Prostate gland (tissue), 2 donors: Measurements from ENCODE around the gene ATP10D. TPM values are rescaled to one million over a fixed set of nuclear protein-coding genes. Genes with fewer than 3 reads are reported as not detected.

Source experiments
- DNase-seq: peaks from one replicate; pipeline ENCODE4 v3.0.0-alpha.2; 2019; ENCODE audit warnings: low spot score
- H3K27ac ChIP-seq, 2 donors: fragments of 200-600 bp; sonication (generic); 2 replicates each; pipeline ENCODE4 v1.5.1; 2017 to 2019
- H3K27me3 ChIP-seq: fragments of 200-600 bp; sonication (generic); replicated peaks from 2 replicates; pipeline ENCODE4 v1.5.1; 2019; ENCODE audit not compliant: insufficient read depth
- H3K36me3 ChIP-seq, 2 donors: fragments of 200-600 bp; sonication (generic); 1 replicate in 1 of 2; 2 replicates in 1 of 2; pipeline versions ENCODE4 v1.5.1 to v1.8.1; 2017 to 2019
- H3K4me1 ChIP-seq: fragments of 200-600 bp; sonication (generic); replicated peaks from 2 replicates; pipeline ENCODE4 v1.5.1; 2019
- H3K4me3 ChIP-seq, 2 donors: fragments of 200-600 bp; sonication (generic); 2 replicates each; pipeline ENCODE4 v1.5.1; 2017 to 2019
- H3K9me3 ChIP-seq: fragments of 200-600 bp; sonication (generic); 2 replicates; pipeline ENCODE4 v1.5.1; 2017
- CTCF ChIP-seq, 4 experiments: fragments of 200-600 bp in 2 of 4; fragments of 450-650 bp in 2 of 4; sonication (generic) in 2 of 4; IDR thresholded peaks; 1 replicate in 3 of 4; 2 replicates in 1 of 4; pipeline ENCODE4 v1.5.1; 2016 to 2019; ENCODE audit warnings: antibody characterized with exemption in 4 of 4, mild to moderate bottlenecking in 2 of 4, moderate library complexity in 2 of 4
- POLR2A ChIP-seq: fragments of 450-650 bp; IDR thresholded peaks from one replicate; pipeline ENCODE4 v1.6.1; 2016; ENCODE audit warnings: antibody characterized with exemption, mild to moderate bottlenecking
- POLR2AphosphoS5 ChIP-seq: sonication (generic); formaldehyde crosslinking; IDR thresholded peaks from one replicate; pipeline ENCODE4 v1.6.1; 2017; ENCODE audit warnings: antibody characterized with exemption
- WGBS: methylation state at CpG from one replicate; pipeline ENCODE4 v1.1.5; 2018; 5-methylcytosine and 5-hydroxymethylcytosine counted together
- intact Hi-C: fragments of 100-400 bp; cut with DNase I; formaldehyde crosslinking; loops from one replicate; pipeline ENCODE4 v1.14.2; 2022
- total RNA-seq, 2 donors: library from RNA; depleted of rRNA; stranded (reverse); fragments of >200 nt; gene quantifications; one replicate each; pipeline ENCODE4 v1.1.0, GENCODE V29; 2016

Gene ATP10D
- total RNA-seq, 2 donors from 2014 or later = 10.9 to 17.0 TPM

GRCh38 chr4:47621181-47621580, 136.1 kb downstream of the ATP10D start:
- intact Hi-C loops = no loop called here
- Histone ChIP-seq H3K9me3 (no peaks in the 10 kb centered on the region), H3K36me3 (no peaks in the 10 kb centered on the region), H3K27me3 (no peaks in the 10 kb centered on the region), H3K4me1 (no peaks in the 10 kb centered on the region), H3K27ac (no peak overlapping the region), H3K4me3 (no peak overlapping the region)
- DNase-seq = no peak
- WGBS = 100% methylated on average over 1 of the region's 1 CpG
- TF ChIP-seq POLR2AphosphoS5 (no peak), CTCF (IDR thresholded peaks at IDR 0.05) (no peak), POLR2A (no peak)

GRCh38 chr4:47624031-47624441, 139.0 kb downstream of the ATP10D start:
- Histone ChIP-seq H3K9me3 (no peaks in the 10 kb centered on the region), H3K36me3 (no peaks in the 10 kb centered on the region), H3K4me3 (no peak overlapping the region), H3K27me3 (no peaks in the 10 kb centered on the region), H3K4me1 (no peaks in the 10 kb centered on the region), H3K27ac (no peak overlapping the region)
- no peak for DNase-seq
- TF ChIP-seq POLR2A = no peak
- TF ChIP-seq CTCF (IDR thresholded peaks at IDR 0.05) = no peak
- TF ChIP-seq POLR2AphosphoS5 = no peak
- intact Hi-C loops = no loop called here

- WGBS = 69% methylated on average over 4 of the region's 4 CpGs
- Histone ChIP-seq H3K27ac (peak overlapping the region; percentile 48 to 67), H3K36me3 (no peaks in the 10 kb centered on the region), H3K9me3 (no peaks in the 10 kb centered on the region), H3K4me3 (no peak overlapping the region), H3K27me3 (no peaks in the 10 kb centered on the region), H3K4me1 (no peaks in the 10 kb centered on the region)
- no peak for DNase-seq
- no peak for TF ChIP-seq POLR2AphosphoS5
- no peak for TF ChIP-seq POLR2A
- TF ChIP-seq CTCF (IDR thresholded peaks at IDR 0.05) = no peak
- intact Hi-C loops = no loop called here
Observed at GRCh38 chr4:47631161-47631560, 146.1 kb downstream of the ATP10D start.

GRCh38 chr4:47639531-47639930, 154.5 kb downstream of the ATP10D start:
- H3K4me1 ChIP-seq = no peaks in the 10 kb centered on the region
- no peak overlapping the region for H3K4me3 ChIP-seq
- DNase-seq = no peak
- no peak for TF ChIP-seq POLR2A
- no peak for TF ChIP-seq POLR2AphosphoS5
- TF ChIP-seq CTCF (IDR thresholded peaks at IDR 0.05) = no peak
- no peak overlapping the region for H3K27ac ChIP-seq
- intact Hi-C loops = no loop called here
- H3K36me3 ChIP-seq = no peaks in the 10 kb centered on the region
- WGBS = 85% methylated on average over 3 of the region's 3 CpGs
- no peaks in the 10 kb centered on the region for H3K27me3 ChIP-seq
- no peaks in the 10 kb centered on the region for H3K9me3 ChIP-seq

GRCh38 chr4:47640911-47641310, 155.8 kb downstream of the ATP10D start:
- Histone ChIP-seq H3K4me1 (no peaks in the 10 kb centered on the region), H3K27me3 (no peaks in the 10 kb centered on the region), H3K4me3 (no peak overlapping the region), H3K36me3 (no peaks in the 10 kb centered on the region), H3K9me3 (no peaks in the 10 kb centered on the region), H3K27ac (no peak overlapping the region)
- TF ChIP-seq POLR2A = no peak
- TF ChIP-seq POLR2AphosphoS5 = no peak
- no peak for TF ChIP-seq CTCF (IDR thresholded peaks at IDR 0.05)
- DNase-seq = no peak
- intact Hi-C loops = no loop called here
